ENCODE measurements around the gene PITPNC1. TPM values are rescaled to one million over a fixed set of nuclear protein-coding genes. Genes with fewer than 3 reads are reported as not detected.
"Not testable (repeated sequence)": the region's sequence is repeated elsewhere in the genome, so short reads cannot be mapped to it uniquely, and the experiment has no call there.

PITPNC1 gene
- total RNA-seq, 1 donor from 2014 or later, result 18.4 TPM

GRCh38 chr17:67470163-67470562 lies 93.1 kb downstream of the PITPNC1 start:
- H3K4me3 ChIP-seq (ENCODE audit: low read depth, low read length), result no peak overlapping the region
- TF ChIP-seq CTCF (conservative IDR thresholded peaks at IDR 0.05; ENCODE audit: low read depth, low read length), result no peak
- DNase-seq (ENCODE audit: low read depth), result no peak

GRCh38 chr17:67471118-67471517 lies 94.0 kb downstream of the PITPNC1 start:
- DNase-seq (ENCODE audit: low read depth), result no peak
- TF ChIP-seq CTCF (conservative IDR thresholded peaks at IDR 0.05; ENCODE audit: low read depth, low read length), result no peak
- H3K4me3 ChIP-seq (ENCODE audit: low read depth, low read length), result no peak overlapping the region

GRCh38 chr17:67472606-67473005 lies 95.5 kb downstream of the PITPNC1 start:
- not testable (repeated sequence) for DNase-seq (ENCODE audit: low read depth); H3K4me3 ChIP-seq (ENCODE audit: low read depth, low read length)

- no peak overlapping the region for H3K4me3 ChIP-seq (ENCODE audit: low read depth, low read length)
- TF ChIP-seq CTCF (conservative IDR thresholded peaks at IDR 0.05; ENCODE audit: low read depth, low read length), result no peak
- no peak for DNase-seq (ENCODE audit: low read depth)
Measured at GRCh38 chr17:67474081-67474661, 97.1 kb downstream of the PITPNC1 start.

GRCh38 chr17:67475161-67475937 lies 98.3 kb downstream of the PITPNC1 start:
- DNase-seq (ENCODE audit: low read depth), result no peak
- H3K4me3 ChIP-seq (ENCODE audit: low read depth, low read length), result no peak overlapping the region
- TF ChIP-seq CTCF (conservative IDR thresholded peaks at IDR 0.05; ENCODE audit: low read depth, low read length), result peak; percentile 96

GRCh38 chr17:67476787-67477335 lies 99.8 kb downstream of the PITPNC1 start:
- no peak overlapping the region for H3K4me3 ChIP-seq (ENCODE audit: low read depth, low read length)
- TF ChIP-seq CTCF (conservative IDR thresholded peaks at IDR 0.05; ENCODE audit: low read depth, low read length), result no peak
- no peak for DNase-seq (ENCODE audit: low read depth)

- no peak for TF ChIP-seq CTCF (conservative IDR thresholded peaks at IDR 0.05; ENCODE audit: low read depth, low read length)
- H3K4me3 ChIP-seq (ENCODE audit: low read depth, low read length), result no peak overlapping the region
- no peak for DNase-seq (ENCODE audit: low read depth)
Measured at GRCh38 chr17:67477687-67478086, 100.6 kb downstream of the PITPNC1 start.
